BE2C (cell line): ENCODE results near the gene UNC13B.

ENCODE experiments used
- DNase-seq: peaks from one replicate; pipeline ENCODE4 v3.0.0-alpha.2; 2020
- H3K27me3 ChIP-seq: fragments of 250-450 bp; sonication (Bioruptor Pico); 2 replicates; pipeline ENCODE4 v1.5.1; 2020; ENCODE audit warnings: mild to moderate bottlenecking
- H3K36me3 ChIP-seq: fragments of 250-450 bp; sonication (Bioruptor Pico); 2 replicates; pipeline ENCODE4 v1.5.1; 2020; ENCODE audit warnings: mild to moderate bottlenecking
- H3K4me1 ChIP-seq: fragments of 250-450 bp; sonication (Bioruptor Pico); 2 replicates; pipeline ENCODE4 v1.5.1; 2020
- H3K4me3 ChIP-seq: 2 replicates; pipeline ENCODE4 v1.5.1; 2011; ENCODE audit warnings: low read depth, low read length
- H3K9me3 ChIP-seq: fragments of 250-450 bp; sonication (Bioruptor Pico); 2 replicates; pipeline ENCODE4 v1.5.1; 2020
- TF ChIP-seq, protein P1 (sequence below): IDR thresholded peaks from 2 replicates; pipeline ENCODE4 v1.5.1; 2012; ENCODE audit warnings: mild to moderate bottlenecking, low read depth, low read length

The UNC13B gene

DNA sequence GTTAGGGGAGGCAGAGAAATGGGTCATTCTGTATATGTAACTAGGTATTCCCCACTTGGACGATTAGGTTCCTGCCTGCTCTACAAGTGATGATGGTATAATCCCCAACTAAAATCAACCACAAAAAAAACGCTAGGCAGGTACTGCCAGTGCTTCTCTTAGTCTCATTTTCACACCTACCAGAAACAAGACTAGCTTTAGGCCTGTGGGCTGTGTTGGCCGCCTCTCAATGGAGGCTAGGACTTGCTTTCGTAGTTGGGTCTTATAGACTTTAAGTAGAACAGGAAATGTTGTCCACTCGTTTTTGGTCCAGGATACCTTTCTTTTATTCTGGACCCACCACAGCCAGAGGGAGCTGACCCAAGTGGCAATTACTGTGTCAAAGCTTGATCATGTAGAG, 111.8 kb downstream of the UNC13B start:
- Histone ChIP-seq H3K27me3 (no peaks in the 10 kb centered on the region), H3K4me1 (no peaks in the 10 kb centered on the region), H3K9me3 (no peaks in the 10 kb centered on the region), H3K36me3 (no peaks in the 10 kb centered on the region), H3K4me3 (no peak overlapping the region)
- TF ChIP-seq, protein P1, sequence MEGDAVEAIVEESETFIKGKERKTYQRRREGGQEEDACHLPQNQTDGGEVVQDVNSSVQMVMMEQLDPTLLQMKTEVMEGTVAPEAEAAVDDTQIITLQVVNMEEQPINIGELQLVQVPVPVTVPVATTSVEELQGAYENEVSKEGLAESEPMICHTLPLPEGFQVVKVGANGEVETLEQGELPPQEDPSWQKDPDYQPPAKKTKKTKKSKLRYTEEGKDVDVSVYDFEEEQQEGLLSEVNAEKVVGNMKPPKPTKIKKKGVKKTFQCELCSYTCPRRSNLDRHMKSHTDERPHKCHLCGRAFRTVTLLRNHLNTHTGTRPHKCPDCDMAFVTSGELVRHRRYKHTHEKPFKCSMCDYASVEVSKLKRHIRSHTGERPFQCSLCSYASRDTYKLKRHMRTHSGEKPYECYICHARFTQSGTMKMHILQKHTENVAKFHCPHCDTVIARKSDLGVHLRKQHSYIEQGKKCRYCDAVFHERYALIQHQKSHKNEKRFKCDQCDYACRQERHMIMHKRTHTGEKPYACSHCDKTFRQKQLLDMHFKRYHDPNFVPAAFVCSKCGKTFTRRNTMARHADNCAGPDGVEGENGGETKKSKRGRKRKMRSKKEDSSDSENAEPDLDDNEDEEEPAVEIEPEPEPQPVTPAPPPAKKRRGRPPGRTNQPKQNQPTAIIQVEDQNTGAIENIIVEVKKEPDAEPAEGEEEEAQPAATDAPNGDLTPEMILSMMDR = no peak
- DNase-seq = no peak

GRCh38 chr9:35274993-35275392, 113.2 kb downstream of the UNC13B start:
- Histone ChIP-seq H3K4me3 (no peak overlapping the region), H3K27me3 (no peaks in the 10 kb centered on the region), H3K9me3 (no peaks in the 10 kb centered on the region), H3K4me1 (no peaks in the 10 kb centered on the region), H3K36me3 (no peaks in the 10 kb centered on the region)
- DNase-seq = no peak
- TF ChIP-seq, protein P1 = no peak

DNA sequence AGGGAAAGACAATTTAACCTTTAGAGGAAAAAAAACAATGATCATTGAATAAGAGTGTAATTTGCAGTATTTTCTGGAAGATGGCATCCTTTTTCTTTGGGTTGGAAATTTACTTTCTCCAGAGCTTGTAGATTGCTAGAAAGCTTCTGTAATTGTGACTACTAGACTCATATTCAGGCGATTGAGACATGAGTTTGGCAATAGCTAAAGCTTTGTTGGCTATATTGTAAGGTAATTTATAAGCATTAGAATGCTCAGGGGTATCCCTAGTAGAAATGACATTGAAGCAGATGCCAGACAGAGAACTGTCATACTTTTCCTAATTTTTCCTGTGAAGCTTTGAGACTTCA, 115.3 kb downstream of the UNC13B start:
- TF ChIP-seq, protein P1 = no peak
- Histone ChIP-seq H3K9me3 (no peaks in the 10 kb centered on the region), H3K27me3 (no peaks in the 10 kb centered on the region), H3K36me3 (no peaks in the 10 kb centered on the region), H3K4me1 (no peaks in the 10 kb centered on the region), H3K4me3 (no peak overlapping the region)
- no peak for DNase-seq

GRCh38 chr9:35277628-35278359, 116.0 kb downstream of the UNC13B start:
- Histone ChIP-seq H3K4me1 (no peaks in the 10 kb centered on the region), H3K4me3 (no peak overlapping the region), H3K27me3 (no peaks in the 10 kb centered on the region), H3K9me3 (no peaks in the 10 kb centered on the region), H3K36me3 (no peaks in the 10 kb centered on the region)
- DNase-seq = no peak
- TF ChIP-seq, protein P1 = no peak

GRCh38 chr9:35279946-35280345, 118.1 kb downstream of the UNC13B start:
- no peak overlapping the region for H3K4me3 ChIP-seq
- TF ChIP-seq, protein P1 = no peak
- H3K36me3 ChIP-seq = no peaks in the 10 kb centered on the region
- H3K4me1 ChIP-seq = no peaks in the 10 kb centered on the region; the same call in 1 of the 2 replicates
- no peak for DNase-seq
- no peaks in the 10 kb centered on the region for H3K9me3 ChIP-seq
- H3K27me3 ChIP-seq = no peaks in the 10 kb centered on the region

DNA sequence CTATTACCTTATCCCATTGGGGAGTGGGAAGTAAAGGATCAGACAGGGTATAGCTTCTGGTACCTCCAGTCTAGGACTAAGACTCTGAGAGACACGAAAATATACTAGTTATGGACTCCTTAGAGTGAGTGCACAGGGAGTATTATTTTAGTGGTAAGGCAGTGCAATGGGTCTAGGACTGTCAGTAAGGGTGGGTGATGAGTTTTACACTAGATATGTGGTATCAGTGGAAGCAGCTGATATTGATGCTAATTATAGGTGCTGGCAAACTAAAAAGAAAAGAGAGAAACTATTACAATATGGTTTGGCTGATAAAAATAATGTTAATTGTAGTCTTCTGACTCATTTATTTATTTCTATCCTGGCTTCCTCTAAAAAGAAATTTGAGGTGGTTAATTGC, 118.6 kb downstream of the UNC13B start:
- no peaks in the 10 kb centered on the region for H3K36me3 ChIP-seq
- no peaks in the 10 kb centered on the region for H3K9me3 ChIP-seq
- no peak overlapping the region for H3K4me3 ChIP-seq
- TF ChIP-seq, protein P1 = no peak
- H3K27me3 ChIP-seq = no peaks in the 10 kb centered on the region
- DNase-seq = no peak
- H3K4me1 ChIP-seq = no peaks in the 10 kb centered on the region; the same call in 1 of the 2 replicates
